Activated T-helper 2 cell treated with anti-CD3 and anti-CD28 coated beads, Interferon-gamma antibody, Interleukin-2, Interleukin-4, amounts not matched to agents 10 μg/mL and 5 μg/mL and 100 μg/mL, durations not matched to agents 14 hours and 24 hours and 36 hours (primary cell): ENCODE measurements around the gene SLC28A3. TPM values are rescaled to one million over a fixed set of nuclear protein-coding genes. Genes with fewer than 3 reads are reported as not detected.

Experiments
- DNase-seq: peaks from one replicate; pipeline ENCODE4 v3.0.0; 2021; ENCODE audit warnings: low spot score
- H3K27ac Mint-ChIP-seq: one replicate; pipeline ENCODE4 v1.8.0; 2021; ENCODE audit warnings: mixed read lengths
- H3K27me3 Mint-ChIP-seq: one replicate; pipeline ENCODE4 v1.8.0; 2021; ENCODE audit warnings: low read depth, mixed read lengths
- H3K36me3 Mint-ChIP-seq: one replicate; pipeline ENCODE4 v1.8.0; 2021; ENCODE audit warnings: low read depth, mixed read lengths
- H3K4me1 Mint-ChIP-seq: one replicate; pipeline ENCODE4 v1.8.0; 2021; ENCODE audit warnings: low read depth, mixed read lengths
- H3K4me3 Mint-ChIP-seq: one replicate; pipeline ENCODE4 v1.8.0; 2021; ENCODE audit warnings: low read depth, mild to moderate bottlenecking, moderate library complexity, mixed read lengths
- H3K9me3 Mint-ChIP-seq: one replicate; pipeline ENCODE4 v1.8.0; 2021; ENCODE audit warnings: mixed read lengths
- intact Hi-C: fragments of 100-400 bp; cut with micrococcal nuclease; formaldehyde crosslinking; loops from one replicate; pipeline ENCODE4 v1.15.1; 2023
- total RNA-seq: library from RNA; stranded (reverse); gene quantifications from 2 replicates; pipeline ENCODE4 v1.2.3, GENCODE V29; 2022

SLC28A3 gene
- total RNA-seq, 1 donor from 2014 or later: 0.55 TPM

DNA sequence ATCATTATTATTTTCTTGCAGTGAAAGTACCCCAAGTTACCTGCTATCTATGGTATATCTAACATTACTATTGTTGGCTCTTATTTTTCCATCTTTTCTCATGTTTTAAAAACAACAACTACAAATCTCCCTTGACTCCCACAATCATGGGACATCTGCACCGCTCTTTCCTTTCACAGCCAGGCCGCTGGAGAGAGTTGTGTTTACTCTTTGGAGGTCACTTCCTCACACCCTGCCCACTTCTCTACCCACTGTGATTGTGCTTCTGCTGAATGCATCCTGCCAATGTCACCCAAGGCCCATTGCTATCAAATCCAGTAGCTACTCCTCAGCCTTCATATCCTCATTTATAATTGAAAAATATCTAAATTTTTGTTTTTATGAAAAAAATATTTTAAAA is 29.7 kb downstream of the SLC28A3 start:
- H3K4me3 Mint-ChIP-seq: no peak overlapping the region
- H3K27me3 Mint-ChIP-seq: no peaks in the 10 kb centered on the region
- no peak overlapping the region for H3K27ac Mint-ChIP-seq
- intact Hi-C loops: loop anchor here (10.0 kb wide), 1 partner anchor 136 kb away; no protein-coding TSS in a partner anchor
- H3K36me3 Mint-ChIP-seq: no peaks in the 10 kb centered on the region
- H3K4me1 Mint-ChIP-seq: peaks cover 6% of the 10 kb centered on the region
- no peak for DNase-seq
- no peaks in the 10 kb centered on the region for H3K9me3 Mint-ChIP-seq

DNA sequence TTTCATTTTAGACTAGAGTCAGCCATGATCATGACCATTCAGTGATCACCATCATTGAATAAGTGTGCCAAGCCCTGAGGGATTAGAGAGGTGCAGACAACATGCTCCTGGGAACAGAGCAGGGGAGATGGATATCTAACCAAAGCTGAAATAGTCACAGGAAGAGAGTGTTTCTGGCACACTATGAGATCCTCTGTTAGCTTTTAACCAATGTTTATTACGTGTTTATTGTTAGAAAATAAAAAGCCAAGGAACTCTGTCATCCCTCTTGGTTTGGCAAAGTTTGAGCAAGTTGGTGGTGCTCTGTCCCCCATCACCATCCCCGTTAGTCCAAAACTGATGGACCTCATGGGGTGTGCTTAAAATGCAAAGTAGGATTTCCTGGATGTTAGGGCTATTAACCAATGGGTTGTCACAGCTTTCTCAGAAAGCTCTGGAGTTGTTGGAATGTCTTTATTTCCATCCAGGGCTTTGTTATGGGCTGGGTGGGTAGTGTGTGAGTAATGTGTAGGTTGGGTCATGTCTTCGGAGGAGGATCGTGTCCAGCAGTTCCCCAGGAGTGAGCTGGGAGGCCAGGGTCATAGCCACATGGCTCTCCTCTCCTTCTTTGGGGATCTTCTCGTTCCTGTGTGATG is 34.9 kb downstream of the SLC28A3 start:
- intact Hi-C loops: no loop called here
- Mint-ChIP-seq H3K27me3 (no peaks in the 10 kb centered on the region), H3K36me3 (peaks cover 3% of the 10 kb centered on the region), H3K27ac (no peak overlapping the region), H3K9me3 (no peaks in the 10 kb centered on the region), H3K4me3 (no peak overlapping the region), H3K4me1 (peaks cover 9% of the 10 kb centered on the region)
- no peak for DNase-seq

DNA sequence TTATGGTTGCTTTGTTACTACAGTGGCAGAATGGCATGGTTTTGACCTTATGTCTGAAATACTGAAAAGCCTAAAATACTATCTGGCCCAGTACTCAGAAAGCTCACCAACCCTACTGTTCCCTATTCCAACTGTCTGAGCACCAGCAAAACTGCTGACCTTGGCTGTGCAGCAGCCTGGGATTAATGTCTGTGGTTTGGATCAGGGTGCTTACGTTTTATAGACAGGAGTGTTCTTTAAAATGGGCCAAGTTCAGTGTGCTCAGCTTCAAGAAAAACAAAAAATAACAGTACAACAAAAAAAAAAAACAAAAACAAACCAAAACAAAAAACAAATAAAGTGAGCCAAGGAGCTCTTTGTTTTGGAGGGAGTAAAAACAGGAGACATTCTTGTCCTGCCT is 36.4 kb downstream of the SLC28A3 start:
- H3K4me3 Mint-ChIP-seq: no peak overlapping the region
- H3K4me1 Mint-ChIP-seq: peaks cover 9% of the 10 kb centered on the region
- DNase-seq: no peak
- no peaks in the 10 kb centered on the region for H3K9me3 Mint-ChIP-seq
- H3K27me3 Mint-ChIP-seq: no peaks in the 10 kb centered on the region
- intact Hi-C loops: no loop called here
- H3K36me3 Mint-ChIP-seq: peaks cover 3% of the 10 kb centered on the region
- no peak overlapping the region for H3K27ac Mint-ChIP-seq

DNA sequence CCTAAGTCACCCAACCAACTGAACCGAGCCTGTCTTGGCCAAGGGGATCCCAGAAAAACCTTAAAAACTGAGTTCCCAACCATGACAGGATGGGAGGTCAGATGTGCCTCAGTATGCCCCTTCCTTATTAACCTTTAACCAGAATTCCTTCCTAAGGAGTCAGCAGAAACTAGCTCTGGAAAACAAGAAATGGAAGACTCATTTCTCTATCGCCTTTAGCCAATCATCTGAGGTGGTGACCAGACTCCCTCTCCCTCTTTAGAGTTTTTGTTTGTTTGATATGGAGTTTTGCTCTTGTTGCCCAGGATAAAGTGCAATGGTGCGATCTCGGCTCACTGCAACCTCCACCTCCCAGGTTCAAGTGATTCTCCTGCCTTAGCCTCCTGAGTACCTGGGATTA is 37.5 kb downstream of the SLC28A3 start:
- no peak for DNase-seq
- no peaks in the 10 kb centered on the region for H3K27me3 Mint-ChIP-seq
- peaks cover 9% of the 10 kb centered on the region for H3K4me1 Mint-ChIP-seq
- no peaks in the 10 kb centered on the region for H3K9me3 Mint-ChIP-seq
- no peak overlapping the region for H3K27ac Mint-ChIP-seq
- intact Hi-C loops: no loop called here
- H3K4me3 Mint-ChIP-seq: no peak overlapping the region
- H3K36me3 Mint-ChIP-seq: peaks cover 3% of the 10 kb centered on the region

DNA sequence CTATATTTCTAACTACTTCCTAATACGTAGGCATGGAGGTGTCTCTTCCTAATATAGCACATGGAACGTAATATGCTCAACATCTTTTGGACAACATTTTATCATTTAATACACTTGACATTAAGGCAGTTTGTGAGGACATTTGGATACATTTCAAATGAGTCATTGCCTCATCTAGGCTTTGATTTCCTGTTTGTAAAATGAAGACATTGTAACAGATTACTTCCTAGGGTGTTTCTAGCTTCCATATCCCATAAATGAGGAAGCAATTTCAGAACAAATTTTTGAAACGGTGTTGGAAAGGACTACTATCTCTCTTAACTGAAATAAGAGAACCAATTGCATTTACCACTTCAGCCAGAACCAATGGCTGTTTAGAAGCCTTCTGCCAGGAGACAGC is 38.7 kb downstream of the SLC28A3 start:
- Mint-ChIP-seq H3K4me3 (no peak overlapping the region), H3K27me3 (no peaks in the 10 kb centered on the region), H3K4me1 (peaks cover 18% of the 10 kb centered on the region), H3K9me3 (no peaks in the 10 kb centered on the region), H3K27ac (no peak overlapping the region), H3K36me3 (peaks cover 8% of the 10 kb centered on the region)
- no peak for DNase-seq
- intact Hi-C loops: no loop called here

DNA sequence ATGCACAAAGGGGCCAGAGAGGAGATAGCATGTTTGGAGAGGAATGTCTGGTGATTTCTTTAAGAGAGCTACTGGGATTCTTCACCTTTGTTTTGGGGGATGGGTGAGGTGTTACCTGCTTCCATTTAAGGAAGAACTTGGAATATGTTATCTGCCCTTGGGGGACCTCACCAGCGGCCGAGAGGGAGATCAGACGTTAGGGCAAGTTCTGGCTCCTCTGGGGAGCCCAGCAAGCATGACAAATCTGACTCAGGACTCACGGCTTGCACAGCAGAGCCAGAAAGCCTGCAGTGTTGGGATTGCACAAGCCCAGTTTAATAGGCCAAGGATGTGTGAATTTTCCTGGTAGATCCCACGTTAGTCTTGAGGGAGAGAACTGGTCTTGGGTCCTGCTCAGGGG is 40.3 kb downstream of the SLC28A3 start:
- peaks cover 8% of the 10 kb centered on the region for H3K36me3 Mint-ChIP-seq
- DNase-seq: no peak
- no peak overlapping the region for H3K4me3 Mint-ChIP-seq
- no peaks in the 10 kb centered on the region for H3K9me3 Mint-ChIP-seq
- H3K27me3 Mint-ChIP-seq: no peaks in the 10 kb centered on the region
- H3K4me1 Mint-ChIP-seq: peaks cover 31% of the 10 kb centered on the region
- H3K27ac Mint-ChIP-seq: no peak overlapping the region
- intact Hi-C loops: no loop called here

DNA sequence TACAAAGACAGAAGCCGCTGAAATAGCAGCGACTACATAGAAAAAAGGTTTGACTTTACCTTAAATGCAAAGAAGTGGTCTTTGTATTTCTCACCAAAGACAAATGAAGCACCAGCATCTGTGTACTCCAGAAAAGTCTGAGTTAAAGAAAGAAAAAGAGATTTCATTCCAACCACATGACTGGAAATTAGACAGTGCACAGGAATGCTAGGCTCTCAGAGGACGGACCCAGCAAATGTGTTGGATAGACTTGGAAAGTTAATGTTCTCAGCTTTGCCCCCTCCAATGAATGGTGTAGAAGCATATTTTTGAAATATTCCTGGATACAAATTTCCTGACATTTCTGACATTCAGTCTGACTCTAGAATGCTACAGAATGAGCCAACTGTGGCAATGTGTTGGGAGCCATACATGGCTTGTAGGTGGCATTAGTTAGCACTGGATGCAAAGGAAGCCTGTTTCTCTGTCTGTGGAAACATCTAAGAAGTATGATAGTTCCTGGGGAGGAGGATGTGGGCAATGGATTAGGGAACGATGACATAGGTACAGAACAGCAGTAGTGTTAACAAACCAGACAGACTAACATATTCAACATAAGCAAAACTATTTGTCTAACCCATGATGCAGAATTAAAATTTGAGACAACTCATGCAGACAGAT is 43.3 kb downstream of the SLC28A3 start:
- H3K4me1 Mint-ChIP-seq: peaks cover 55% of the 10 kb centered on the region
- peak overlapping the region; percentile 98 for H3K27ac Mint-ChIP-seq
- no peak overlapping the region for H3K4me3 Mint-ChIP-seq
- peaks cover 8% of the 10 kb centered on the region for H3K36me3 Mint-ChIP-seq
- intact Hi-C loops: loop anchor here (10.0 kb wide), 1 partner anchor 372 kb away; the partner anchor contains the start of gene KIF27
- no peaks in the 10 kb centered on the region for H3K9me3 Mint-ChIP-seq
- no peak for DNase-seq
- H3K27me3 Mint-ChIP-seq: no peaks in the 10 kb centered on the region

DNA sequence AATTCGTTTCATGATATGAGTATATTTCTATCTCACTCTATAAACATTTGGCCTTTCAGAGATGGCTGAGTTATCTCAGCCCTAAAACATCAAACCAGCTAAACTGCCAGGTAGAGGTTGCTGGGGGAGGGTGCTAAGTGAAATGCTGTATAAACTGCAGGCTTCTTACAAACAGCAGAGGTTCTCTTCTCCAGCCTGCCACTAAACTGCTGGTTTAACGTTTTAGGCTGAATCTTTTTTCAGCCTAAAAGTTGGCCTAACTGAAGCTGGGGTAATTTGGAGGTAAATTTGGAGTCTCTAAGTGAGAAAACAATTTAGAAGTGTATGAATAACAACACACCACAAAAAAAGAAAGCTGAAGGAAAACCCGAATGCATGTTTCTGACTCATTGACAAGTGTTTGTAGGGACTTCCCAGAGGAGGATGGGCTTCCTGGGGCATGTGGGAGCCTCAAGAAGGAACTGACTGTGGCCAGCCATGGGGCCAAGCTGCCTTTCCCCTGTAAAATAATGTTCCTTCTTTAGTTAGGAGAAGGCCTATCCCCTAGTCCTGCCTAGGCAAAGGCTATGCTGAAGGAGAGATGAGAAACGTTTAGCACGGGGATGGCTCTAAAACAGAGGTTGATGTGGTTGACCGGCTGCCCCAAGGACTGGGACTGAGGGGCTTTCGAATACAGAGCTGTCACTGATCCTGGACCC is 44.3 kb downstream of the SLC28A3 start:
- H3K9me3 Mint-ChIP-seq: no peaks in the 10 kb centered on the region
- intact Hi-C loops: loop anchor here (10.0 kb wide), 1 partner anchor 371 kb away; the partner anchor contains the start of gene KIF27
- peak overlapping the region; percentile 98 for H3K27ac Mint-ChIP-seq
- peaks cover 5% of the 10 kb centered on the region for H3K36me3 Mint-ChIP-seq
- peak overlapping the region; percentile 44 for H3K4me3 Mint-ChIP-seq
- peaks cover 48% of the 10 kb centered on the region for H3K4me1 Mint-ChIP-seq
- DNase-seq: peak; percentile 23
- H3K27me3 Mint-ChIP-seq: no peaks in the 10 kb centered on the region

DNA sequence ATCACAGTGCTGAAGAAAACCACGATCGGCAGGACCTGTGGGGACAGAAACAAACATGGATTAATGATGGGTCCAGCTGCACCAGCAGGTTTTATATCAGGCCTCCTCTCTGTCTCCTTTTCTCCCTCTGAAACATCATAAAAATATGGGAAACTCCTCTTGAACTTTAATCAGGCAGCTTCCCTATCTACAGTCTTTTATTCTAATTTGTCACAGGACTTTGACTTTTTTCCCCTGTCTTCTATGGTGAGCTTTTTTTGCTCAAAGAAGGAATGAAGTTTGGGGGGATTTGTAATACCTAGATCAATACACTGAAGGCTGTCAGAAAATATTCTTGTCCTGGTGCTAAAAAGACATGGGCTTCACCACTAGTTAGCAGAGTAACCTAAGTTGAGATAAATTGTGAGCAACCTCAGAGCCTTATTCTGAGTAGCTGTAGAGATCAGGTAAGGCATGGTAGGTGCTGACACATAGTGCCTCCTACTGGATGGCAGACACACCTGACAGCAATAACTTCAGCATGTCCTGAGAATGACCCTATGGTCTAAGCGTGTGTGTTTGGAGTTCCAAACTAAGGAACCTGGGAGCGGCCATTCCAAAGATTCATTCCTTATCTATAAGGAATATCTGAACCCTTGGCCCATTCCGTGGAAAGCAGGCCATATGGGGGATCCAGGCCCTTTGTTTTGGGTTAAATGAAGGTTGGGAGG is 46.2 kb downstream of the SLC28A3 start:
- Mint-ChIP-seq H3K4me3 (no peak overlapping the region), H3K27me3 (no peaks in the 10 kb centered on the region), H3K27ac (peak overlapping the region; percentile 99), H3K9me3 (no peaks in the 10 kb centered on the region), H3K4me1 (peaks cover 51% of the 10 kb centered on the region), H3K36me3 (peaks cover 5% of the 10 kb centered on the region)
- DNase-seq: no peak
- intact Hi-C loops: loop anchor here (5.0 to 10.0 kb wide), 3 partner anchors 312 to 1448 kb away; partner anchors contain the start of genes AGTPBP1, HNRNPK, KIF27 and RMI1

DNA sequence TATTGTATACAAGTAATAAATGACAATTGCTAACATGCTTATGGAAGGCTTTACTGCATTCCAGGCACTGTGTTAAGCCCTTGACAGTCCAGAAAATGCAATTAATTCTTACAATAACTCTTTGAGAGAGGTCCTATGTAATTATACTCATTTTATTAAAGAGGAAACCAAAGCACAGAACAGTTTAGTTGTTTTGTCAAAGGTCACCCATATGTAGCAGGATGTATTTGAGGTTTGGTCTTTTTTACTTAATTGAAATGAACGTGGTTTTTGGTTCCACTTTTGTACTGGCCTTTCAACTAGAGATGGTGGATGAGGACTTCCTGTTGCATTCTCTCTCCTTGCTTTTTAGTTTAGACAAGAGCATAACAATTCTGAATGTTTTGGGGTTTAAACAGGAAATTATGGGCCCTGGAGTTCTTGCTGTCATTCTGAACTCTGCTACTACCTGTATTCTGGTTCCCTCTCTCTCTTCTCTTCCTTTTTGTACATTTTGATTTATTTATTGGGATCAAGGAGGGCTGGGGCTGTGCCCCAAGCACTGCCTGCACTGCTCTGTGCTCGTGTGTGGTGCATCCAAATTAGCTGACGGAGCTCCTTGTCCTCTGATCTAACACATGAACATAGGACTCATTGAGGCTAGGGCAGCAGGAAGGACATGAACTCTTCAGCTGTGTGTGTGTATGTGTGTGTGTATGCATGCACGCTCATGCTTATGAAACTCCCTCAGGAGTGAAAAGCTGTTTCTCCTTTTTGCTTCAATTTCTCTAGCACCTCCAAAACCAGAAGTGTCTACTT is 47.4 kb downstream of the SLC28A3 start:
- DNase-seq: peak; percentile 16
- no peaks in the 10 kb centered on the region for H3K9me3 Mint-ChIP-seq
- peaks cover 5% of the 10 kb centered on the region for H3K36me3 Mint-ChIP-seq
- H3K27ac Mint-ChIP-seq: peak overlapping the region; percentile 99
- intact Hi-C loops: loop anchor here (2.0 to 10.0 kb wide), 4 partner anchors 22 to 1449 kb away; partner anchors contain the start of genes AGTPBP1, HNRNPK, KIF27 and RMI1
- H3K4me1 Mint-ChIP-seq: peaks cover 51% of the 10 kb centered on the region
- peak overlapping the region; percentile 68 for H3K4me3 Mint-ChIP-seq
- no peaks in the 10 kb centered on the region for H3K27me3 Mint-ChIP-seq

DNA sequence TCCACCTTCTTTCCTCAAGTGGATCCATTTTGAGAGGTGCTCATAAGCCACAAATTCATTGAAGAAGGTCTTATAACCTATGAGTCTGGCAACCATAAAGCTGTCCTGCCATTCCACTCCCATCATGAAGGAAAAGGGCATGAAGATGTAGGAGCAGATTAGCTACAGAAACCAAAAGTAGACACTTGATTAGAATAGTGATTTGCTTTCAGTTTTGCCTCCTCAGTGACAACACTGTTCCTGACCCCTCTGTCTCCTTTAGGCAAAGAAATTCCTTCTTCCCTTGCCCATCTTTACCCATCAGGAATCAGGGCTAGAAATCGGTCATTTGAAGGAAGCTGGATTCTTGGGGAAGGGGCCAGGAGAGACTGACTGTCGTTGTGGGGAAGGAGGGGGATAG is 55.2 kb downstream of the SLC28A3 start:
- H3K36me3 Mint-ChIP-seq: no peaks in the 10 kb centered on the region
- intact Hi-C loops: no loop called here
- no peaks in the 10 kb centered on the region for H3K9me3 Mint-ChIP-seq
- no peak for DNase-seq
- H3K4me3 Mint-ChIP-seq: no peak overlapping the region
- peaks cover 11% of the 10 kb centered on the region for H3K4me1 Mint-ChIP-seq
- H3K27me3 Mint-ChIP-seq: no peaks in the 10 kb centered on the region
- peak overlapping the region; percentile 48 for H3K27ac Mint-ChIP-seq

DNA sequence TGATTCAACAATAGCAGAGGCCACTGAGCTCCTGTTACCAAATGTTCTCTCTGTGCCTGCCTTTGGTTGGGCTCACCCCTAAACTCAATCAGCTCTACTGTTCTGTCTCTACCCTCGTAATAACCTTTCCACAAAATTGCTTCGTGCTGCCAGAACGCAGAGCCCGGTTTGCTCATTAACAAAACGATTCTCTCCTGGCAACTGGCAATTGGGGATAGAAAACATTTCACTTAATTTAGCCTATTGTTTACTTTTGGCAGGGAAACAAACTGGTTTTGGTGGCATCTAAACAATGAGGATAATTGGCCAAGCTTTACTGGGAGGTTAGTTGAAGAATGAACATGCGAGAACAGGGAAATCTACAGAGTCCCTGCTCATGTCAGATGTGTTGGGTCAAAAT is 56.6 kb downstream of the SLC28A3 start:
- intact Hi-C loops: no loop called here
- Mint-ChIP-seq H3K27me3 (no peaks in the 10 kb centered on the region), H3K4me1 (peaks cover 11% of the 10 kb centered on the region), H3K36me3 (no peaks in the 10 kb centered on the region), H3K27ac (no peak overlapping the region), H3K9me3 (no peaks in the 10 kb centered on the region), H3K4me3 (no peak overlapping the region)
- DNase-seq: no peak
